ENCODE data around the gene TMEFF2. TPM values are rescaled to one million over a fixed set of nuclear protein-coding genes. Genes with fewer than 3 reads are reported as not detected.
"Not testable (repeated sequence)": the region's sequence is repeated elsewhere in the genome, so short reads cannot be mapped to it uniquely, and the experiment has no call there.

The TMEFF2 gene
- total RNA-seq, 8 experiments from 2014 or later: 0.35 to 15.8 (median 11.9) TPM

DNA sequence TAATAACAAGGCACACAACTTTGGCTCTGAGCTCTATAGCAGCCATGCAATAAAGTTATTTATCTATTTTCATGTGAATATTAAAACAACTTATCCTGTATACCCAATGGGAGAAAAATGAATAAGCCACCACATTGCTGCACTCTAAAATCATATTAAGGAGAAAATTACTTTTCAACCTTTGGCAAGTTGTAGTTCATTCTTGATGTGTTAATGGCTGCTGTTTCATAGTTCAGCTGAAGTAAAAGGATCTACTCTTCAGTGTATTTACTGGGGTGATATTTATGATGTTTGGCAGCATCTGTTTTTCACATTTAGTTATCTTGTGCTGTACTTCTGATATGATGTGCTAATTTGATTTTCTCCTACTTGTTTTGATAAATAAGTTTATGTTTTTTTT is 71.8 kb downstream of the TMEFF2 start:
- no peak for ATAC-seq (replicated peaks in 6 of 8)
- in situ Hi-C loops (cut with MboI; ENCODE audit: low pct_unique_long_range_greater_than_20kb in 2 of 9, low sequenced_read_pairs in 9 of 9, unreplicated experiment in 9 of 9): loop anchor here in 1 of 9 experiments (25.0 kb wide), 1 partner anchor 111 kb away; no protein-coding TSS in a partner anchor
- peaks cover 0 to 3% of the 10 kb centered on the region in 2 donors for H3K4me1 ChIP-seq (replicated peaks in 1 of 2)
- no peak overlapping the region for H3K27ac ChIP-seq
- H3K4me3 ChIP-seq: no peak overlapping the region

DNA sequence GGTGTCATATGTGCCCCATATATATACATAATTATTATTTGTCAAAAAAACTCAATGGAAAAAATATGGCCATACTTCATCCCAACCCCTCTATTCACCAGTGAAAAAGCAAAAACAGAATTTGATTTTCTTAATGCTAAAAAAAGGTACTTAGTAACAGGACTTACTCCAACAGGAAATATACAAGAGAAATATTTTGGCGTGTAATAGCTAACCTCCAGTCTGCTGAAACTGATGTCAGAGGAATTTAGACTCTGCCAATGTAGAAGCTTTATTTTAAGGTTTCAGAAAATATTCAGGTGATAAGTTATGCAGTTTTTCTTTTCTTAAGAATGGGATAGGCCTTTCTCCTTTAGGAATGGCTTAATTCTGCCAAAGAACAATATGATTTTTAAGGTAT is 72.6 kb downstream of the TMEFF2 start:
- Histone ChIP-seq H3K4me3 (no peak overlapping the region), H3K27ac (no peak overlapping the region), H3K4me1 (replicated peaks in 1 of 2) (peaks cover 0 to 3% of the 10 kb centered on the region in 2 donors)
- ATAC-seq (replicated peaks in 6 of 8): no peak
- WGBS, 10 experiments: 60 to 100% (median 92%) methylated on average over 1 of the region's 1 CpG; no CpG with 5 or more reads in 4 of the 10 experiments
- in situ Hi-C loops (cut with MboI; ENCODE audit: low pct_unique_long_range_greater_than_20kb in 2 of 9, low sequenced_read_pairs in 9 of 9, unreplicated experiment in 9 of 9): loop anchor here in 1 of 9 experiments (25.0 kb wide), 1 partner anchor 110 kb away; no protein-coding TSS in a partner anchor

DNA sequence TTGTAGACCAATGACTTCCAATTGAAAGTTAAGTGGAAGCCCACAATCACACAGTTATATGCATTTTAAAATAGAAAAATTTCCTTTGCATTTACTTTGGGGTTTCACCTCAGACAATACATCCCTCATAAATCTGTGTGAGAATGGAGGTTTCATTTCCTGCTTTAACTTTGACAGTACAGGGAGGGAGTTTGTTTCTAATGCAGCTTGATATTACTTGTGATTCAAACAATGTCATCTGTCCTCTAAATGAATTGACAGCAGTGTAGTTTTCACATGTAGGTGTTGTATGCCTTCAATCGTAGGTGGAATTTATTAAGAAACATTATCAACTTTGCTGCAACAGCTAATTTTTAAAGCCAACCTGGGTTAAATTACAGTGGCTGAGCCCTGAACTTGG is 75.2 kb downstream of the TMEFF2 start:
- WGBS, 10 experiments: 18 to 100% (median 82%) methylated on average over 1 of the region's 1 CpG; no CpG with 5 or more reads in 2 of the 10 experiments

DNA sequence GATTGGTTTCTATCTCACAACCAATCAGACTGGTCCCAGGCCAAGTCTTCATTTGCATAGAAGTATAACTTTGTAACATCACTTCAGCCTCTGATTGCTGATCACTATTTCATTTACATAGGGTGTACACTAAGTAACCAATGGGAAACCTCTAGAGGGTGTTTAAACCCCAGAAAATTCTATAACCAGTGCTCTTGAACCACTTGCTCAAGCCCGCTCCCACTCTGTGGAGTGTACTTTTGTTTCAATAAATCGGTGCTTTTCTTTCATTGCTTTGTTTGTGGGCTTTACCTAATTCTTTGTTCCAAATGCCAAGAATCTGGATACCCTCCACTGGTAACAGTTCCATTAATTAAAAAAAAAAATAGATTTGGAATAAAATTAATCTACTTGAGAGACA is 77.0 kb downstream of the TMEFF2 start:
- WGBS, 10 experiments: 0 to 100% (median 69%) methylated on average over 1 to 2 of the region's 2 CpGs; no CpG with 5 or more reads in 2 of the 10 experiments

More for the DNA sequence above, 75.2 kb downstream of the TMEFF2 start:
- in situ Hi-C loops (cut with MboI; ENCODE audit: low pct_unique_long_range_greater_than_20kb in 2 of 9, low sequenced_read_pairs in 9 of 9, unreplicated experiment in 9 of 9): loop anchor here in 1 of 9 experiments (25.0 kb wide), 1 partner anchor 107 kb away; no protein-coding TSS in a partner anchor
- no peak for ATAC-seq (replicated peaks in 6 of 8)
- H3K27ac ChIP-seq: no peak overlapping the region
- peaks cover 0 to 3% of the 10 kb centered on the region in 2 donors for H3K4me1 ChIP-seq (replicated peaks in 1 of 2)
- no peak overlapping the region for H3K4me3 ChIP-seq

DNA sequence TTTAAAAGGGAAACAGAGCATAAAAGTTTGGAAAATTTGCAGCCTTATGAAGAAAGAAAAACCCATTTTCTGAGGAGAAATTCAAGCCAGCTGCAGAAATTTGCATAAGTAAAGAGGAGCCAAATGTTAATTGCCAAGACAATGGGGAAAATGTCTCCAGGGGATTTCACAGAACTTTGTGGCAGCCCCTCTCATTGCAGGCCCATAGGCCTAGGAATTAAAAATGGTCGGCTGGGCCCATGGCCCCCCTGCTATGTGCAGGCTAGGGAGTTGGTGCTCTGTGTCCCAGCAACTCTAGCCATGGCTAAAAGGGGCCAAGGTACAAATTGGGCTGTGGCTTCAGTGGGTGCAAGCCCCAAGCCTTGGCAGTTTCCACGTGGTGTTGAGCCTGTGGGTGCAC is 83.2 kb downstream of the TMEFF2 start:
- H3K4me1 ChIP-seq (replicated peaks in 1 of 2); H3K4me3 ChIP-seq; H3K27ac ChIP-seq; ATAC-seq (replicated peaks in 6 of 8): not testable (repeated sequence)
- WGBS, 10 experiments: 13 to 43% (median 41%) methylated on average over 1 to 2 of the region's 2 CpGs; no CpG with 5 or more reads in 6 of the 10 experiments
- in situ Hi-C loops (cut with MboI; ENCODE audit: low pct_unique_long_range_greater_than_20kb in 2 of 9, low sequenced_read_pairs in 9 of 9, unreplicated experiment in 9 of 9): loop anchor here in 1 of 9 experiments (25.0 kb wide), 1 partner anchor 99 kb away; no protein-coding TSS in a partner anchor

More for the DNA sequence above, 77.0 kb downstream of the TMEFF2 start:
- no peak for ATAC-seq (replicated peaks in 6 of 8)
- Histone ChIP-seq H3K4me1 (replicated peaks in 1 of 2) (no peaks in the 10 kb centered on the region), H3K4me3 (no peak overlapping the region), H3K27ac (no peak overlapping the region)
- in situ Hi-C loops (cut with MboI; ENCODE audit: low pct_unique_long_range_greater_than_20kb in 2 of 9, low sequenced_read_pairs in 9 of 9, unreplicated experiment in 9 of 9): loop anchor here in 1 of 9 experiments (25.0 kb wide), 1 partner anchor 105 kb away; no protein-coding TSS in a partner anchor

DNA sequence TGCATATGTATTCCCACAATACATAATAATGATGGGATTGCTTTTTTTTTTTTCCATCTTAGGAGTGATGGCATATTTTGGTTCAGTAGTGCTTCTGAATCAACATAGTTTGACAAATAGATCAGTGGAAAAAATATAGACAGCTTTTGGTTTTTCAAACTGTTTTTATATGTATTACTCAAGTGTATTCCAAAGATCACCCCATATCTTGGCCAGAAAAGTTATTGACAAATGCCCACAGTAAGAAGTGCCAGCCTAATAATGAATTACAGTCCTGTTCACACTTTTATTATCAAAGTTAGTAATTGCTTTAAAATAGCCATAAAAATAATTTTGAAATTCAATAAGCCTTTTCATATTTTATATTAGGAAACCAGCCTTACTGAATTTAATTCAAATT is 95.0 kb downstream of the TMEFF2 start:
- no peaks in the 10 kb centered on the region for H3K4me1 ChIP-seq (replicated peaks in 1 of 2)
- no peak for ATAC-seq (replicated peaks in 6 of 8)
- in situ Hi-C loops (cut with MboI; ENCODE audit: low pct_unique_long_range_greater_than_20kb in 2 of 9, low sequenced_read_pairs in 9 of 9, unreplicated experiment in 9 of 9): loop anchor here in 1 of 9 experiments (25.0 kb wide), 1 partner anchor 87 kb away; no protein-coding TSS in a partner anchor
- H3K27ac ChIP-seq: no peak overlapping the region
- H3K4me3 ChIP-seq: no peak overlapping the region

DNA sequence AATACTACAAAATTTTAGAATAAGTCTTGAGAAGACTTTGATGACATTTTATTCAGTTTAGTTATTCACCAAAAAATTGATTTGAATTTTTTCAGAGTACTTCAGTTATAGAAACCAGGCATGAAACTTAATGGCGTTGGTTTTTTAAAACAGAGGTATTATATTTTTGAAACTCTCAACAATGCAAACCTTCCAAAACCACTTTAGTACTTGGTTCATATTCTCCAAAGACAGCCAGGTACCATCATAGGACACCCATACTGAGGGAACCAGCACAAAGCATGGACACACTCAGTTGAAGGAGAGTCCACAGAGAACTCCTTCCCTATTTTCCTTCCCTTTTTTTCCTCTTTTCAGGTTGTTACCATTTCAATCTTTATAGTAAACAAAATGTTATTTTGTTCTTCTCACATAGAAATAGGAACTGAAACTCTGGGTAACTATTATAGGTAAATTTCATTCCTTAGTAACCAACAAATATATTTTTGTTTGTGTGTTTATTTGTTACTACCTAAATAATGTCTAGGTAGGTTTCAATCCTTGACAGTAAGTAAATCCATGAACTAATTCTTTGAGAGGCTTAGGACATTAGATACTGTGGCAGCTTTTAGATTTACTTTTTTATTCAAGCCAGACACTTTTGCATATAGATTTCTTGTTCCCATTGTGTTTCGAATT is 95.8 kb downstream of the TMEFF2 start:
- in situ Hi-C loops (cut with MboI; ENCODE audit: low pct_unique_long_range_greater_than_20kb in 2 of 9, low sequenced_read_pairs in 9 of 9, unreplicated experiment in 9 of 9): no loop called here
- Histone ChIP-seq H3K4me3 (no peak overlapping the region), H3K27ac (no peak overlapping the region), H3K4me1 (replicated peaks in 1 of 2) (no peaks in the 10 kb centered on the region)
- 52 to 93% (median 85%) methylated on average over 1 to 2 of the region's 2 CpGs; no CpG with 5 or more reads in 1 of the 10 experiments for WGBS, 10 experiments
- no peak for ATAC-seq (replicated peaks in 6 of 8)

DNA sequence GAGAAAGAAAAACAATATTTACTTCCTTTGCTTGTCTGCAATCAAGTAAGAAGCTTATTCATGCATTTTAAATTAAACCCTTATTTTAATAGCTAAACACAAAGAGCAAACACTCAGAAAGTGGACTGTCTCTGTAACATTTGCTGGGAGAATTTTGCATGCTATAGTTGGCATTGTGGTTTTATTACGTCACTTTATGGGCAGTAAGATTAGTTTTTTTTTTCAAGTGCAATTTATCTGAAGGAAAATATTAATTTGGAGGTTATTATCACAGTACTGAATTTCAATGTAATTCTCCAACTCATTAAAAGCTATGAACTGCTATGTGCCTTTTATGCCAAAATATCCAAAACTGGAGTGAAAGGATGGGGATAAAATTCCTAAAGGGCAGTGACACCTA is 103.3 kb downstream of the TMEFF2 start:
- Histone ChIP-seq H3K4me3 (no peak overlapping the region), H3K27ac (no peak overlapping the region), H3K4me1 (replicated peaks in 1 of 2) (peaks cover 0 to 4% of the 10 kb centered on the region in 2 donors)
- 0 to 100% (median 60%) methylated on average over 1 of the region's 1 CpG; no CpG with 5 or more reads in 3 of the 10 experiments for WGBS, 10 experiments
- ATAC-seq (replicated peaks in 6 of 8): no peak
- in situ Hi-C loops (cut with MboI; ENCODE audit: low pct_unique_long_range_greater_than_20kb in 2 of 9, low sequenced_read_pairs in 9 of 9, unreplicated experiment in 9 of 9): no loop called here

DNA sequence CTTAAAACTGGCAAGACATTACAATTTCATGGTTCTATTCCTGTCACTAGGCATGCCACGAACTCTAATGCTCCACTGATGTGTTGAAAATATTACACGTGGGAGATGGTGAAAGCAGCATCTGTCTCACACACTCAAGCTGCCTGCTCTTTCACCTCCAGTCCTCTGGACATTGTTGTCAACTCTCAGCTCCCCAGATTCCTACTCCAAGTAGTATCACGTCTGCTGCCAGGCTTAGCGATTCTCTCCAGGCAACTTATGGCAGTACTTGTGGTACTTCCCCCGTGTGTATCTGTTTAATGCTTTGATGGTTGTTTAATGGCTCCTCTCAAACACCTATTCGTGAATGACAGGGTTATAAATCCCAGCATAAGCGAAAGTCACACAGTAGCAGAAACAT is 103.8 kb downstream of the TMEFF2 start:
- in situ Hi-C loops (cut with MboI; ENCODE audit: low pct_unique_long_range_greater_than_20kb in 2 of 9, low sequenced_read_pairs in 9 of 9, unreplicated experiment in 9 of 9): no loop called here
- 60 to 86% (median 80%) methylated on average over 1 to 7 of the region's 7 CpGs; no CpG with 5 or more reads in 3 of the 10 experiments for WGBS, 10 experiments
- peak in 1 of 8 experiments; percentile 36 for ATAC-seq (replicated peaks in 6 of 8)
- Histone ChIP-seq H3K4me1 (replicated peaks in 1 of 2) (peaks cover 0 to 4% of the 10 kb centered on the region in 2 donors), H3K4me3 (no peak overlapping the region), H3K27ac (no peak overlapping the region)

DNA sequence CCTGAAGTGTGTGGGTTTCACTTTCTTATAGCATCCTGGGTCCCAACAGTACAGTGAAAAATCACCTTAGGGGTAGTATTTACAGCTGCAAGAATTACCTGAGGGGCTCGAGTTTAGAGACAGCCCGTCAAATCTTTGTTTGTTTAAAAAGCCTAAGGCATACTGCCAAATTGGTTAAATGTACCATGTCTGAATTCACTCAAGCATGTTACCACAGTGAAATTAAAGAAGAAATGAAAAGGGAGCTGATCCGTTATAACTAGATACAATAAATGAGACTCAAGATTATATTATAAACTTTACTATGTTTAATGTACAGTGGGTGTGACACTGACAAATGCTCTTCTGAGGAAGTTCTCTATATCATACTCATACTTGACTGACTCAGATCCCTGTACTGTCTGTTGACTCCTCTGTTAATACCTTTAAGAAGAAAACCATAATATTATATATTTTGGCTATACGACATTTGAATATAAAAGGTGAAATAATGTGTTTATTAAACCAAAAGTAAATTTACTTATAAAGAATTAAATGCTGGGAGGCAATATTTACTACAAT is 107.3 kb downstream of the TMEFF2 start:
- in situ Hi-C loops (cut with MboI; ENCODE audit: low pct_unique_long_range_greater_than_20kb in 2 of 9, low sequenced_read_pairs in 9 of 9, unreplicated experiment in 9 of 9): no loop called here
- 0 to 100% (median 56%) methylated on average over 1 to 4 of the region's 4 CpGs; no CpG with 5 or more reads in 1 of the 10 experiments for WGBS, 10 experiments
- Histone ChIP-seq H3K27ac (no peak overlapping the region), H3K4me3 (no peak overlapping the region), H3K4me1 (replicated peaks in 1 of 2) (peaks cover 0 to 4% of the 10 kb centered on the region in 2 donors)
- no peak for ATAC-seq (replicated peaks in 6 of 8)

DNA sequence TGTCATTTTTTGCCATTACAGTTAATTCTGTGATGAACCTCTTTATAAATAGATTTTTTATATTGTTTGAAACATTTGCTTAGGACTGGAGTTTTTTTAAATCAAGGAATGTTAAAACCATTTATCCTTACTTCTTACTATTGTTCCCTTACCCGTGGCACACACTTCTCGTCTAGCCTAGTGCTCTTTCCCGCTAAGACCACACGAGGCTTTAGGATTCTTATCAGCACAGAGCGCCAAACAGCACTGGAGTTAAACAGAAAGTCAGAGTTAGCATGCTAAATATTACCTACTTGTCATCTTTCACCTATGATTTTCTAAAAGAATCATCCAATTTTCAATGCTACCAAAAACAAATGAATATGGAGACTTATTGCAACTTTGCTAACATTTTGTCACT is 112.6 kb downstream of the TMEFF2 start:
- 72 to 100% (median 93%) methylated on average over 1 to 5 of the region's 5 CpGs; no CpG with 5 or more reads in 4 of the 10 experiments for WGBS, 10 experiments
- in situ Hi-C loops (cut with MboI; ENCODE audit: low pct_unique_long_range_greater_than_20kb in 2 of 9, low sequenced_read_pairs in 9 of 9, unreplicated experiment in 9 of 9): no loop called here
- no peak for ATAC-seq (replicated peaks in 6 of 8)
- H3K4me1 ChIP-seq (replicated peaks in 1 of 2): no peaks in the 10 kb centered on the region
- H3K27ac ChIP-seq: no peak overlapping the region
- H3K4me3 ChIP-seq: no peak overlapping the region

DNA sequence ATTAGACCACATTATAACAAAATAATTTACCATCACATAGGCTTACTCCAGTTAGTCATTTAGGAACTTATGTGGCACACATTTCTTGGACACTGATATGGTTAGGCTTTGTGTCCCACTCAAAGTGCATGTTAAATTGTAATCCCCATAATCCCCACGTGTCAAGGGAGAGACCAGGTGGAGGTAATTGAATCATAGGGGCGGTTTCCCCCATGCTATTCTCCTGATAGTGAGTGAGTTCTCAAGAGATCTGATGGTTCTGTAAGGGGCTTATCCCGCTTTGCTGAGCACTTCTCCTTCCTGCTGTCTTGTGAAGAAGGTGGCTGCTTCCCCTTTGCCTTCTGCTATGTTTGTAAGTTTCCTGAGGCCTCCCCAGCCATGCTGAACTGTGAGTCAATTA is 114.6 kb downstream of the TMEFF2 start:
- ATAC-seq (replicated peaks in 6 of 8); H3K4me1 ChIP-seq (replicated peaks in 1 of 2); H3K27ac ChIP-seq; in situ Hi-C loops (cut with MboI; ENCODE audit: low pct_unique_long_range_greater_than_20kb in 2 of 9, low sequenced_read_pairs in 9 of 9, unreplicated experiment in 9 of 9); H3K4me3 ChIP-seq: not testable (repeated sequence)
- WGBS, 10 experiments: 55 to 100% (median 84%) methylated on average over 1 to 3 of the region's 3 CpGs; no CpG with 5 or more reads in 3 of the 10 experiments

DNA sequence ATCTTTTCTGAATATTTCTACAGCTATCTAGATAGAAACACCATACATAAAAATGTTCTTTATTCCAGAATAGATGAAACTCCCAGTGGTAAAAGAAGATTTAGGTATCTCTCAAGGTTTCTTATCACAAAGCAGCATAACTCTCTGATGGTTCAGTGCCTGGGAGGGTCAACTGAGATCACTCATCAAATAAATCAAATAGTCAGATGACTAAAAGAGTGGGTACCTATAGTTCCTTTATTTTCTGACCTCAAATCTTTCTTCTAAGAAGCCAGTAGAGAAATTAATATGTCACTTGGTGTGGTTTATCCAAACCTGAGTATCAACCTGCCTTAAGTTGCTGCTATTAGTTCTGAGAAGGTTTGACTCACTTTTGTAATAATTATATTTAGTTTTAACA is 120.9 kb downstream of the TMEFF2 start:
- ATAC-seq (replicated peaks in 6 of 8): no peak
- Histone ChIP-seq H3K27ac (no peak overlapping the region), H3K4me3 (no peak overlapping the region), H3K4me1 (replicated peaks in 1 of 2) (no peaks in the 10 kb centered on the region)
- in situ Hi-C loops (cut with MboI; ENCODE audit: low pct_unique_long_range_greater_than_20kb in 2 of 9, low sequenced_read_pairs in 9 of 9, unreplicated experiment in 9 of 9): no loop called here

All from motor neuron (in vitro differentiated cells).